ENCODE measurements around the gene GIGYF1.
"Not testable (repeated sequence)": the region's sequence is repeated elsewhere in the genome, so short reads cannot be mapped to it uniquely, and the experiment has no call there.

Gene GIGYF1

DNA sequence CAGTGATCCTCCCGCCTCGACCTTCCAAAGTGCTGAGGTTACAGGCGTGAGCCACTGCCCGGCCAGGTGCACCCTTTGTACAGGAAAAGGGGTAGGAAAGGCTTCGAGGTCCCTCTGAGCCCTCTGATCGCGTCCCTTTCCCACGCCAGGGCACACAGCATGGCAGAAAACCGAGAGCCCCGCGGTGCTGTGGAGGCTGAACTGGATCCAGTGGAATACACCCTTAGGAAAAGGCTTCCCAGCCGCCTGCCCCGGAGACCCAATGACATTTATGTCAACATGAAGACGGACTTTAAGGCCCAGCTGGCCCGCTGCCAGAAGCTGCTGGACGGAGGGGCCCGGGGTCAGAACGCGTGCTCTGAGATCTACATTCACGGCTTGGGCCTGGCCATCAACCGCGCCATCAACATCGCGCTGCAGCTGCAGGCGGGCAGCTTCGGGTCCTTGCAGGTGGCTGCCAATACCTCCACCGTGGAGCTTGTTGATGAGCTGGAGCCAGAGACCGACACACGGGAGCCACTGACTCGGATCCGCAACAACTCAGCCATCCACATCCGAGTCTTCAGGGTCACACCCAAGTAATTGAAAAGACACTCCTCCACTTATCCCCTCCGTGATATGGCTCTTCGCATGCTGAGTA, 12.7 kb upstream of the GIGYF1 start:
- no peak for DNase-seq

DNA sequence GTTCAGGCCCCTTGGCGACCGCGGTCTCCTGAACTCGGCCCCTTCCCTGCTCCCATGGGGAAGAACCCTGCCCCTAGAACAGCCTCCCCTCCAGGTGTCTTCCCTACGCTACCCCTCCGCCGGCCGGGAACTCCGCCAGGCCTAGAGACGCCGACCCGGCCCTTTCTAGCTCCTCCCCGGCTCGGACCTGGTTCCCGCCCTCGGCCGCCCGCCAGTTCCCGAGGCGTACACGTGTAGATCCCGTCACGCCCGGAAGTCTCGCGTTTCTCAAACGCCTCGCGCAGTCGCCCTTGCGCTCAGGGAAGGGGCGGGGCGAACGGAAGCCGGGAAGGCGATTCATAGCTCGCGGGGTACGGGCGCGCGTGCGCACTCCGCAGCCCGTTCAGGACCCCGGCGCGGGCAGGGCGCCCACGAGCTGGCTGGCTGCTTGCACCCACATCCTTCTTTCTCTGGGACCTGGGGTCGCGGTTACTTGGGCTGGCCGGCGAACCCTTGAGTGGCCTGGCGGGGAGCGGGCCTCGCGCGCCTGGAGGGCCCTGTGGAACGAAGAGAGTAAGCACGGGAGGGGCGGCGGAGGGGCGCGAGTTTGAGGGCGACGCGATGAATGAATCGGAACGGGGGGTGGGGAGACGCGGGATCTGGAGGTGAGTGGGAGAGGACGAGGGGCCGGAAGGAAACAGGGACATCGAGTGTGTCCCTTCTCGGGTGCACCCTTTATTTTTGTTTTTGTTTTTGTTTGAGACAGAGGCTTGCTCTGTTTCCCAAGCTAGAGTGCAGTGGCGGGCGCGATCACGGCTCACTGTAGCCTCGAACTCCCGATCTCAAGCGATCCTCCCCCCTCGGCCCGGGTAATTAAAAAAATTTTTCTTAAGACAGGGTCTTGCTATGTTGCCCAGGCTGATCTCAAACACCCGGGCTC, 12.0 kb upstream of the GIGYF1 start, which contains the start of gene POP7:
Gene POP7 (plus strand): TSS at position 369 of the 919 bp plus-strand sequence. CDS start 710 bp downstream, outside the sequence.
- DNase-seq = peak; percentile 97

DNA sequence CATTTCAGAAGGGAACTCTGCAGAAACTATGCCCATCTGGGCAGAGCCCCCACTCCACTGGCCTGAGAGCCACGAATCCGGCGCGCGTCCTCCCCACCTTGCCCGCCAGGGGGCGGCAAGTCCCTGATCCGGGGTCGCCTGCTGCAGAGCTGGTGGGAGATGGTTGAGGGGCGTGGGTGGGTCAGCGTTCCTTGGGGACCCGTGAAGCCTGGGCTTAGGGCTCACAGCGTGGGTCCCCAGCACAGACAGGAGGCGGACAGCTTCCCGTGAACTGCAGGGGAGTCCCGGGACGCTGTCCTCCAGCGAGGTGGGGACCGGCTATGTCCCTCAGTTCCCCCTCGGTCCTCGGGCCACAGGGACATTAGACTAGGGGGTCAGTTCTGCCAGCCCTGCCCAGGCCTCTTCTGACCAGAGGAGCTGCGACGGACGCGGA, 11.3 kb upstream of the GIGYF1 start:
- DNase-seq = peak; percentile 63

DNA sequence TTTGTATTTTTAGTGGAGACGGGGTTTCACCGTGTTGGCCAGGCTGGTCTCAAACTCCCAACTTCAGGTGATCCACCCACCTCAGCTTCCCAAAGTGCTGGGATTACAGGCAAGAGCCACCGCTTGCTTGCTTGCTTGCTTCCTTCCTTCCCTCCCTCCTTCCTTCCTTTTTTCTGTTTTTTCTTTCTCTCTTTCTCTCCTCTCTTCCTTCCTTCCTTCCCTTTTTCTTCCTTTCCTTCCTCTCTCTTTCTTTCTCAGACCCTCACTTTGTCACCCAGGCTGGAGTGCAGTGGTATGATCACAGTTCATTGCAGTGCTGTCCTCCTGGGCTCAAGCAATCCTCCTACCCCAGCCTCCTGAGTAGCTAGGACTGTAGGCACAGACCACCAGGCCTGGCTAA, 7.0 kb upstream of the GIGYF1 start:
- DNase-seq = not testable (repeated sequence)

DNA sequence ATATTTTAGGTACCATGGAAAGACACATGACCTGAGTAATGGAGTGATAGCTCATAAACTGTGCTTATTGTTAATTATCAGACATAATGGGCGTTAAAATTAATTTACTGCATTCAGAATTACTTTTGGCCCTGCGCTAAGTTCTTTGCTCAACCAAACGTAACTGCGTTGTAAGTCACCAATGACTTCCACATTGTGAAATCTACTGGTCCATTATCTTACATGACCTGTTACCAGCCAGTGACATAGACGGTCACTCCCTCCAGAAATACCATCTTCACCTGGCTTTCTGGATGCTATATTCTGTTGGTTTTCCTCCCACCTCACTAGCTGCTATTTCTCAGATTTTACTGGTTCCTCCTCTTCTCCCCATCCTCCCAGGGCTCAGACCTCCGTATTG, 5.0 kb upstream of the GIGYF1 start:
- DNase-seq = no peak

DNA sequence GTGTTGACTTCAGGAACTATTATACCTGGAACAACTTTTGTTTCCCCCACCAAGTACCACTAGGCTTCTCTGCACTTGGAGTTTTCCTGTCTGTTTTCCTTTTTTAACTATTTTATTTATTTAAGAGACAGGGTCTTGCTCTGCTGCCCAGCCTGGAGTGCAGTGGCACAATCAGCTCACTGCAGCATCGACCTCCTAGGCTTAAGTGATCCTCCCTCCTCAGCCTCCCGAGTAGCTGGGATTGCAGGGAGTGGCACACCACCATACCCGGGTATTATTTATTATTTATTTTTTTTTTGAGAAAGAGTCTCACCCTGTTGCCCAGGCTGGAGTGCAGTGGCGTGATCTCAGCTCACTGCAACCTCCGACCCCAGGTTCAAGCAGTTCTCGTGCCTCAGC, 2.1 kb upstream of the GIGYF1 start:
- DNase-seq = no peak

DNA sequence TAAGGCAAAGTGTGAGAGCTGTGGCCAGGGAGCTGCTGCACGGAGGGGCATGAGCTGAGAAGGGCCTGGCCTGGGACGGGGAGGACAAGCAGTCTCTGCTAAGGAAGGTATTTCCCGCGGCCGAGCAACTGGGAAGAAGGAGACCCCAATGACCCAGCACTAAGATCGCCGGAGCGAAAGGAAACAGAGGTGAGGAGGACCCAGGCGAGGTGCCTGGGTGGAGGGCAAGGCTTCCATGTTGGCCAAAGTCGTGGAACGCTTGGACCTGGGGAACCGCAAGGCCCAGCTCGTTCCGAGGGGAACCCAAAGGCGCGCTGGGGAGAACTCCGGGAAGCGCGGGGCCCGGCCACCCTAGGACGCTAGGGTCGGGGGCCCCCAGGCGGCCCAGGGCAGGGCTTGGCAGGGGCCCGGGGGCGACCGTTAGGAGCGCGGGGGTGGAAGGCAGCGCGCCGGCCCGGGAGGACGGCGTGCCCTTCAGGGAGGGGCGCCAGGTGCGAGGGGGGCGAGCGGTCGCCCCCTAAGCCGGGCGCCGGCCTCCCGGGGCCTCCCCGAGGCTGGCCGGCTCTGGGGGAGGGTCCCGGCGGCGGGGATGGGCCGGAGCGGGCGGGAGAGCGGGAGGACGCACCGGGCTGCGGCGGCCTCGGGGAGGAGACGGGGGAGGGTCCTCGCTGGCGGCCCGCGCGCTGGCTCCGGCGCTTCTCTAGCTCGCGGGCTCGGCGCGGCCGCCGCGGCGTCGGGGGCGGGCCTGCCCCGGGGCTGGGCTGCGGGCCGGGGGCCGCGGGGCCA, 545 bp downstream of the GIGYF1 start:
- DNase-seq = no peak

DNA sequence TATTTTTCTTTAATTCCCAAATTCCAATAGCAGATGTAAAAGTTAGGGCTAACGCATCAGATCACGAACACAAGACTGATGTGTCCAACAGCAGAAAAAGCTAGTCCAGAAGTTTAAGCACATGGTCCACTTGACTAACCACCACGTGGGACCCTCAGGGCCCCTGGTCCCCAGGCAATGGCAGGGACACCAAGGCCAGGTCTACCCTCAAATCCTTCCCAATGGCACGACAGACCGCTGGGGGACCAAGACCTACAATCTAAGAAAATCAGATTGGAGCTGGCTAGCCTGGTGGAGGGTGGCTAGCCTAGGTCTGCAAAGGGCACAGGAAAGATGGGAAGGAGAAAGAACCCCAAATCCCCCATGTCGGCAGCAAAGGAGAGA, 1.5 kb downstream of the GIGYF1 start:
- DNase-seq = no peak

DNA sequence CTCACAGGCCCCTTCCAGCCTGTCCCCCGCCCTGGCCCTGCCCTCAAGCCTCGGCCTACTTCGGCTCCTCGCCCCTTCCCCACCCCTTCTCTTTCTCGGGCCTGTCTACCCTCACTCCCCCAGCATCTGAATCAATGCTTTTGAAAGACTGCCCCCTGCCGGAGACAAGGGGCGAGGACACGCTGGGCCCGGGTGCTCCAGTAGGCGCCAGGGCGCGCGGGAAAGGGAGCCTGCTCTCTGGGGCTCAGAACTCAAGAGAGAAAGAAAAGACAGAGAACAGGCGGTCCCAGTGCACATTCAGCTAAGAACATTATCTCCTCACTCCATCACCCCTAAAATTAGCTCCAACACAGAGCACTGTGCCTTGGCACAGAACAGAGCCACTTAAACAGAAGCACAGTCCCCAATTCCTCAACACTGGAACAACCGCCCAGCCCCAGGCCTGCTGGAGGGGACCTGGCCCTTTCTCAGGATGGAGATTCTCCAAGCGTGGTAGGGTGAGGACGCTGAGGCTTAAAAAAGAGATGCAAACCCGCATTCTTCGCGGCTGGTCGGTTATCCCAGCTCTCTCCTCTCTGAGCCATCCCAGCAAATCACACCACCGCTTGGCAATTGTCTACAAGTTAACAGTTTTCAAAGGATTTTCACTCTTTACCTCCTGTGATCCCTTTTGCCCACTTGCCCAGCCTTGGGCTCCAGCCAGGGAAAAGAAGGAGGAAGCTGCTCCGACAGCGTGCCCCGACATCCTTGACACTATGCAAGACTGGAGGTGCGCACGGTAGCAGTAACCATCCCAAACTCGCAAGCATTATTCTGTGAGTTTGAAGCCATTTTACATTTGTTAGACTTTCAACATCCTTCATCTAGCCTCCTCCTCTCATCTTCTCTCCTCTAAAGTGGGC, 2.1 kb downstream of the GIGYF1 start:
- peak; percentile 73 for DNase-seq

DNA sequence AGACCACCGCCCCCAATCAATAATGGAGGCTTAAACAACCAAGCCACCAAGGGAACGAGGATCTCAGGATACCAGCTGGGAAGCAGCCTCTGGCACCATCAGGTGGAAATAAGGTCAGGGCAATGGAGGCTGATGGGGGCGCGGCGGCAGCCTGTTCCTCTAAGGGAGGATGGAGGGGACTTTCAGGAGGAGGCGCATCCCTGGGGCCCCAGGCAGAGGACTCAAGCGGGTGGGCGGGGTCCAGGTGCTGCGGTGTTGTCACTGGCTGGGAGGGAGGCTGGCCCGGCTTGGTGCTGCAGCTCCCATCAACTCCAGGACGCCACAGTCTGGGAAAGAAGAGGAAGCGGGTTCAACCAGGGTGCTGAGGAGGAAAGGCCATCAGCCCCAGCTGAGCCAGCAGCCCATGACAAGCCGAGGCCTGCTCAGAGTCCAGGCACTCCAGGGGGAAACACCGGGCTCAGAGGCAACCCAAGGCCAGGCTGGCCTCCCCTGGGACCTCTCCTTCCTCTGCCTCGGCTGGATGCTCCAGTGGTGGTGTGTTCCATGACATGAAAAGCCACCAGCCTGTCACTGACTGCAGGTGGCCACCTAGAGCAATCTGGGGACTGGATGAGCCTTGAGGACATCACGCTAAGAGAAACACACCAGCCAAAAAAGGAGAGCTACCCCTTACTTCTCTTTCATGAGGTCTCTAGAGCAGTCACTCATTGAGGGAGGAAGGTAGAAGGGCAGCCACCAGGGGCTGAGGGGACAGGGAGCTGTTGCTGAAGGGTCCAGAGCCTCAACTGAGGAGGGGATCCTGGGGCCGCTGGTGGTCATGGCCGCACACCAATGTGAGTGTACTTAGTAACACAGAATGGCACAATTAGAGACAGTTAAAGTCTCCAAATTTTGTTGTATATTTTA, 4.6 kb downstream of the GIGYF1 start:
- no peak for DNase-seq

DNA sequence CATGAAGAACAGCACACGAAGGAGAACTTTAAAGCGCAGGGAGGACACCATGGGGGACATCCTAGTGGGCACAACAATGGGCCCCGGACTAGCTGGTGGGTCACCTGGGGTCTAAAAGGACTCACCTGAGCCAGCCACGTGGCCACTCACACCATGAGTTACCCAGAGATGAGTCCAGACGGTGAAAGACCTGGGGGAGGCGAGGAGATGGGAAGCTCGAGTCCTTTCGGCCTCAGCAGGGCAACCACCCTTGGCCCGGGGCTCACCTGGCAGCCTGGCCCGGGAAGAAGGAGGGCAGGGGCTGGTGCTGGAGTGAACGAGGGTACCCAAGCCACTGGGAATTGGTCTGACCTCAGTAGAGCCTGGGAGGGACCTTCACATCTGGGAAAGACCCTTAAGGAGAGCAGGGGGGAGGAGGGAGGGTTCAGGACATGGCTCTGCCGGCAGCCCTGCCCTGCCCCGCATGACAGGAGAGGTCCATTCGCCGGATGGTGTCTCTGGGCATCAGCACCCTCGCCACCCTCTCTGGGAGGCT, 5.7 kb downstream of the GIGYF1 start:
- no peak for DNase-seq

DNA sequence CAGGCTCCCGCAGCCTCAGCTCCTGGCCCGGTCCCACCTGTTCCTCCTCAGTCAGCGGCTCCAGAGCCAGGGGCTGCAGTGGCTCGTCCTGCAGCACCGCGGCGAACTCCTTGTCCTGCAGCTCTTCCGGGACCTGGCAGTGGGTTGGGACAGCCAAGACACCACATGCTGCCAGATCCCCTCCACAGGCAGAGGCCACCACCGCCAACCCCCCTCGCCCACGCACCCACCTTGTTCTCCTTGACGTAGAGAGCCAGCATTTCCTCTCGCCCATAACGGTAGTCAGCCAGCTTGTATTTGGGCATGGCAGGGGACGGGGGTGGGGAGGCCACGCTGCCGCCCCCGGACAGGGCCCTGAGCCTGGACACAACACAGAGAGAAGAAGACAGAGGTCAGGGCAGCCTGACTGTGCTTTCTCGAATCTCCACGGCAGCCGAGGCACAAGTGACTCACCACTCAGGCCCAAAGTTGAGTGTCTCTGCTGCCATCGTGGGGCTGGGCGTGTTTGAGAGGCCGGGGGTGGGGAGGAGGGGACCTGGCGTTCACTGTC, 6.2 kb downstream of the GIGYF1 start:
- DNase-seq = no peak

DNA sequence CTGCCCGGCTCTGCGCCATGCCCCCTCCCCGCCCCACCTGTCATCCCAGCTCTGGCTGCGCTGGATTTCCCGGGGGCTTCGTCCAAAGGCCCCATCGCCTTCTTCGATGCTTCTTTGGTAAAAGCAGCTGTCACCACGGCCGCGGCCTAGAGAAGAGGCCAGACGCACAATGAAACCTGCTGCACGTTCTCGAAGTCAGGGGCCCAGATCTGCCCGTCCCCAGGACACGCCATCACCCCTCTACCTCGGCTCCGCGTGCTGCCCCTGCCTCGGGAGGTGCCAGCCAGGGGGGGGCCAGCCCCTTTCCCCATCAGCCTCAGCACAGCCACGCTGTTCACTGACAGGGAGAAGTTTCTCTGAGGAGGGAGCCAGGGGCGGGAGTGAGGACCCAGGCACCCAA, 6.8 kb downstream of the GIGYF1 start:
- no peak for DNase-seq

DNA sequence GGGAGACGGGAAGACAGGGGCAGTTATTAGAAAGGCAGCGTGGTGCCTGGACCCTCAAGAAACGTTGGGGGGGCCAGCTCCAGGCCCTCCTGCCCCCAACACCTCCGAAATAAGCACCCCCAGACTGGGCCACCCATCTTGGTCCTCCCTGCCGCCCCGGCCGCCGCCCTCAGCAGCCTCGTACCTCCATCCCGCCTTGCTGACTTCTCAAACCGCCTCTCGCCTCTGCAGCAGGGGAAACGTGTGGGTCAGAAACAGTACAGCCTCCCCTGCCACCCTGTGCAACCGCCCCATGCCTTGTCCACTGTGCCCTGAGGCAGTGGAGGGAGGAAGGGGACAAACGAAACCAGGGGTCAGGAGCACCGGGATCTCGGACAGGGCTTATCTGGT, 7.2 kb downstream of the GIGYF1 start:
- no peak for DNase-seq

DNA sequence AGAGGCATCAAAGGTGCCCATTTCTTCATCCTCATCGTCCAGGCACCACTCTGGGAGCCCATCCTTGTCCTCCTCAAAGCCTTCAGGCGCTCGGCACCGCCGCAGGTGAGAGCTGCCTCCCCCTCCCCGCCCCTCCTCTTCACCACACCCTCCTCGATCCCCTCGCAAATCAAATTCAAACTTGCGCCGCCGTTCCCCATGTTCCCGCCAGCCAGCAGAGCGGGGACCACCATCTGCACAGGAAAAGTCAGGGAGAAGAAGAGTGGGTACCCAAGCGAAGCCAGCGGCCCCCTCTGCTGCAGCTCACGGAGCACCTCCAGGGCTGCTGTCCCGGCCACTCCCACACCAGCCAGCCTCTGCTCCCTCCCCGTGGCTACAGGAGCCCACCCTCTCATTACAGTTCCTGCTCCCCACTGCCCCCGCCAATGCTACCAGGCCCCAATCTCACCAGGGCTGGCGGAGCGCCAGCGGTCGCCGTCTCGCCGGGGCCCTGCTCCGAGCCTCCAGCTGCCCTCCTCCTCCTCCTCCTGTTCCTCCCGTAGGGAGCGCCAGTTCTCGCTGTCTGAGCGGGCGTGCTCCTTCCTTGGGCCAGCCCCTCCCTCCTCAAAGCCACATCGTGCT, 7.7 kb downstream of the GIGYF1 start:
- no peak for DNase-seq

DNA sequence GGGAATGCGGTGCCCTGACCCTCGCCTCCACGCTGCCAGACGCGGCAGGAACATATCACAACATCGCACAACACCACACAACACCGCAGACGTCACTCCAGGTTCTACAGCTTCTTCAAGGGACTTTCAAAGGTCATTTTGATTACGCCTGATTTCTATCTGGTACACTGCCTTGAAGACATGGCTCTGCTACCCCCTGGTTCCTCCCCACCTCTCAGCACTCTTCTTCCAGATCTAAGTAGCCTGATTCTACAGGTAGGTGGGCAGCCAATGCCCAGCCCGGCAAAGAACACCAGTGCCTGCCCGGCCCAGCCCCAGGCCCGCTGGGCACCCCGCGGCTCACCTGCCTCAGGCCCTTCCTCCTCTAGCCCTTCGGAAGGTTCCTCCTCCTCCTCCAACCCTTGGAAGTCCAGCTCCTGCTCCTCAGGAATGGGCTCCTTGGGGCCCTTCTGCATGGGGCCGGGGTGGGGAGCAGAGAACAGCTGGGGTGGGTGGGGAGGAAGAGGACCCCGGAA, 8.4 kb downstream of the GIGYF1 start:
- no peak for DNase-seq

DNA sequence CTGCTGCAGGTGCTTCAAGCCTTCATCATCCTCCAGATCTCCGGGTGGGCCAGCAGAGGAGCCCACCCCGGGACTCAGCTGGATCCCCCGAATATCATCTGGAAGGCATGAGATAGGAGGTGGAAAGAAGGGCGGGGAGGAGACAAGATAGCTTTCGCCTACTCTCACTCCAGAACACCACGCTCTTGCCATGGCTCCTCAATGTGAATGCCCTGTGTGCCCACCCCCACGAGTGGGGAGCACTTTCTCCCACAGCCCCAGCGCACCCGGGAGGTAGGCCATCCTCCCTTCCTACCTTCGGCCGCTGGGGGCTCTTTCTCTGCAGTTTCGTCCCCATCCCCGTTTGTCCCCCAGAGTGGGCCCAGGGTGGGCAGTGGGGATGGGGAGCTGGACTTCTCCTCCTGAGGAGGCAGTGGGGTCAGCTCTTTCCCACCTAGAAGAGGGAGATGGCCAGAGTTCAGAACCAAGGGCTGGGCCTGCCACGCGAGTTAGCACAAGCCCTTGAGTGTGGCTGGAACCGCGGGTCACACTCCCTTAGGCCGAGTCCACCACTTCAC, 8.9 kb downstream of the GIGYF1 start:
- DNase-seq = no peak

DNA sequence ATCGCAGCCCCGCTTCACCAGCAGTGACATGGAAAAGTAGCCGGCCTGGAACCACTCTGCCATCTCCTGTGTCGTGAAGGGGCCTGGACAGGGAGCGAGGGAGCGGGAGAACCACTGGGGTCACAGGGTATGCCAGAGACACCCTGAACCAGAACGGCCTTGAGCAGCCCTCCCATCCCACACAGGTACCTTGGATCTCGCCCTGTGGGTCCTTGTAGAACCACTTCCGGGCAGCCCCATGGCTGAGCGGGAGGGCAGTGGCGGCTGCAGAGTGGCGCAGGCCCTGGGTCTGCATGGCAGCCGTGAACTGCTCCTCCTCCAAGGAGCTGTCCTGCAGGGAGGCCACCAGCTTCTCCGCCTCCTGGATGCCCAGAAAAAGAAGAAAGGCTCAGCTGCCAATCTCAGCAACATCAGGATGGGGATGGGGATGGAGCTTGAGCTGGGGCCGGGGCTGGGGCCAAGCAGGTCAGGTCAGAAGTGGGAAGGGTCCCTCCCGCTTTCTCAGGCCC, 9.5 kb downstream of the GIGYF1 start:
- DNase-seq = no peak

Measured in activated CD4-positive, alpha-beta T cell treated with anti-CD3 and anti-CD28 coated beads for 1 hour (primary cell).